Esophagus squamous epithelium (tissue), 5 donors: ENCODE data around the gene RFLNA. TPM values are rescaled to one million over a fixed set of nuclear protein-coding genes. Genes with fewer than 3 reads are reported as not detected.

Experiments used
- DNase-seq: peaks from one replicate; lab custom pipeline; 2025; lab: John Stamatoyannopoulos, UW
- H3K27ac ChIP-seq, 4 donors: fragments of 200-600 bp; sonication (generic); one replicate each; pipeline ENCODE4 v1.5.1; 2016 to 2019; ENCODE audit warnings: mild to moderate bottlenecking in 1 of 4
- H3K27me3 ChIP-seq, 4 donors: fragments of 200-600 bp; sonication (generic); 1 replicate in 3 of 4; 2 replicates in 1 of 4; pipeline versions ENCODE4 v1.5.1 to v1.6.0; 2017 to 2021; ENCODE audit warnings: antibody characterized with exemption in 1 of 4
- H3K36me3 ChIP-seq, 3 donors: fragments of 200-600 bp; sonication (generic); one replicate each; pipeline ENCODE4 v1.5.1; 2016 to 2019
- H3K4me1 ChIP-seq, 3 donors: fragments of 200-600 bp; sonication (generic); one replicate each; pipeline ENCODE4 v1.5.1; 2017 to 2019
- H3K4me3 ChIP-seq, 4 donors: fragments of 200-600 bp; sonication (generic); 1 replicate in 3 of 4; 2 replicates in 1 of 4; pipeline ENCODE4 v1.5.1; 2016 to 2019; ENCODE audit warnings: mild to moderate bottlenecking in 2 of 4, moderate library complexity in 1 of 4
- H3K9me3 ChIP-seq, 3 donors: fragments of 200-600 bp; sonication (generic); one replicate each; pipeline ENCODE4 v1.5.1; 2016 to 2019
- POLR2A ChIP-seq, 4 donors: fragments of 450-650 bp; IDR thresholded peaks; one replicate each; pipeline ENCODE4 v1.6.1; 2017; ENCODE audit warnings: antibody characterized with exemption in 4 of 4, mild to moderate bottlenecking in 4 of 4, moderate library complexity in 3 of 4
- WGBS, 2 donors: methylation state at CpG; one replicate each; pipeline ENCODE4 v1.1.5; 2018; 5-methylcytosine and 5-hydroxymethylcytosine counted together
- intact Hi-C: fragments of 100-400 bp; cut with DNase I; formaldehyde crosslinking; loops from one replicate; pipeline ENCODE4 v1.15.0; 2022
- total RNA-seq, 4 donors: library from RNA; depleted of rRNA; stranded (reverse); fragments of >200 nt; gene quantifications; one replicate each; pipeline ENCODE4 v1.1.0, GENCODE V29; 2016
- TF ChIP-seq, protein P1 (sequence below), 6 experiments: fragments of 450-650 bp in 4 of 6; fragments of 200-600 bp in 2 of 6; sonication (generic) in 2 of 6; IDR thresholded peaks; one replicate each; pipeline ENCODE4 v1.5.1; 2016 to 2019; ENCODE audit warnings: antibody characterized with exemption in 6 of 6, mild to moderate bottlenecking in 4 of 6, moderate library complexity in 4 of 6
- donor health status: DM: yes; HTN: yes; CAD: no.

The RFLNA gene
- total RNA-seq, 4 donors from 2014 or later = 0.23 to 0.57 (median 0.45) TPM; not detected in 1

DNA sequence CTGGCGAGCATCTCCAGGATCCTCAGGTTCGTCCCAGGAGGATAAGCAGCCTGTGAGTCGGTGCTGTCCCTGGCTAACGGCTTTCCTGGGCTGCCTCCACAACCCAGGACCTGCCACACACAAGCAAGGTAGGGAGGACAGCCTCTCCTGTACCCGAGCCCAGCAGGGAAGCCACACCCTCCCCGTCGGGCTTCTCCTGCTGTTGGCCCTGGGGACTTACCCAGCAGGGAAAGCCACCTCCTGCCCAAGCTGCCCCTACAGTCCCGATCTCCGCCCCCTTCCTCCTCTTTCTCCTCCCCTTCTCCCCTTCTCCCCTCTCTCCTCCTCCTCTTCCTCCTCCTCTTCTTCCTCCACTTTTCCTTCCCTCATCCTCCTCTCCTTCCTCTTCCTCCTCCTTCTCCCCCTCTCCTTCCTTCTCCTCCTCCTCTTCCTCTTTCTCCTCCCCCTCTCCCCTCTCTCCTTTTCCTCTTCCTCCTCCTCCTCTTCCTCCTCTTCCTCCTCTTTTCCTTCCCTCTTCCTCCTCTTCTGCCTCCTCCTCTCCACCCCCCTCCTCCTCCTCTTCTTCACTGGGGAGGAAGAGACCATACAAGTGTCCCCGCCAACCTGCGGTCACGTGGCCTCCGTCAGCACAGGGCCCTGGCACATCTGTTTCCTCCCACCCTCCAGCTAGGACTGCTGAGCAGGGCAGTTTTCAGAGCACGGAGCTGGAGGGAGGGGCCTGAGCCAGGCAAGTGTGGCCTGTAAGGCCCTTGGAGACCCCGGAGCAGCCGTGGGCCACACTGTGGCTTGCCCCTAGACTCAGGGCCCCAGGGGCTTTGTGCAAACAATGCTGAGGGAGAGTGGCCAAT is 17.3 kb upstream of the RFLNA start:
- intact Hi-C loops = no loop called here
- 44 to 49% methylated on average over 9 to 15 of the region's 16 CpGs for WGBS, 2 donors
- no peak for DNase-seq
- H3K4me3 ChIP-seq = no peak overlapping the region
- no peak overlapping the region for H3K27ac ChIP-seq
- H3K36me3 ChIP-seq = no peaks in the 10 kb centered on the region
- H3K9me3 ChIP-seq = no peaks in the 10 kb centered on the region
- TF ChIP-seq, protein P1, sequence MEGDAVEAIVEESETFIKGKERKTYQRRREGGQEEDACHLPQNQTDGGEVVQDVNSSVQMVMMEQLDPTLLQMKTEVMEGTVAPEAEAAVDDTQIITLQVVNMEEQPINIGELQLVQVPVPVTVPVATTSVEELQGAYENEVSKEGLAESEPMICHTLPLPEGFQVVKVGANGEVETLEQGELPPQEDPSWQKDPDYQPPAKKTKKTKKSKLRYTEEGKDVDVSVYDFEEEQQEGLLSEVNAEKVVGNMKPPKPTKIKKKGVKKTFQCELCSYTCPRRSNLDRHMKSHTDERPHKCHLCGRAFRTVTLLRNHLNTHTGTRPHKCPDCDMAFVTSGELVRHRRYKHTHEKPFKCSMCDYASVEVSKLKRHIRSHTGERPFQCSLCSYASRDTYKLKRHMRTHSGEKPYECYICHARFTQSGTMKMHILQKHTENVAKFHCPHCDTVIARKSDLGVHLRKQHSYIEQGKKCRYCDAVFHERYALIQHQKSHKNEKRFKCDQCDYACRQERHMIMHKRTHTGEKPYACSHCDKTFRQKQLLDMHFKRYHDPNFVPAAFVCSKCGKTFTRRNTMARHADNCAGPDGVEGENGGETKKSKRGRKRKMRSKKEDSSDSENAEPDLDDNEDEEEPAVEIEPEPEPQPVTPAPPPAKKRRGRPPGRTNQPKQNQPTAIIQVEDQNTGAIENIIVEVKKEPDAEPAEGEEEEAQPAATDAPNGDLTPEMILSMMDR (IDR thresholded peaks at IDR 0.05) = no peak
- no peak for TF ChIP-seq POLR2A (IDR thresholded peaks at IDR 0.05)
- H3K27me3 ChIP-seq = peaks cover 0 to 72% (median 2%) of the 10 kb centered on the region in 4 donors
- H3K4me1 ChIP-seq = peaks cover 0 to 10% (median 0%) of the 10 kb centered on the region in 3 donors

DNA sequence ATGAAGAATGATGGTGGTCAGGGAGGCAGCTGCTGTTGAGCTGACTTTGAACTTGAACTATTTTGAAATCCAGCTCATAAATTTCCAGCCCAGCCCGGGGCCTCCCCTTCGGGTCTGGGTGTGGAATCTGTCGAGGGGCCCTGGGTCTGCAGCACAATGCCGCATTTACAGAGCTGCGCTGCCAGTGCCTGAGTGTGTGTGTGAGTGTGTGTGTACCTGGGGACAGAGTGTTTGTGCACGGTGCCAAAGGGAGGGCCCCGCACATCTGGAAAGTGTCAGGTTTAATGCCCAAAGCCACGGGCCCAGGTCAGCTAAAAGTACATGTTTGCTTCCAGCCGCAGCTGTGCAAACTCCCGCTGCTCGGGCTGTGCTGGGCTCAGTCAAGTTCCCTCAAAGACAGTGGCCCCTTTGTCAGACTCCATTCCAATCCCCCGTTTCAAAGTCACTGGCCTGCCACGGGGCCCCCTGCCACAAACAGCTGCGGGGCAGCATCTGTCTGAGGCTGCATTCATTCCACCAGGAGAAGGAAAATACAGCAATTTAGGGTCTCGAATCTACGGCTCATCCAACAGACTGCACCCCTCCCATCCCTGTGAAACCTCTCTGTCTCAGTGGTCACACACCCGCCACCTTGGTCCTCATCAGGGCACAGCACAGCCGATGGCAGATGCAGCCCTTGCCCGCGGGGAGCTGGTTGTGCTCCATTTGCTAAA is 16.3 kb upstream of the RFLNA start:
- Histone ChIP-seq H3K36me3 (no peaks in the 10 kb centered on the region), H3K4me1 (peaks cover 0 to 10% (median 0%) of the 10 kb centered on the region in 3 donors), H3K27me3 (peaks cover 0 to 81% (median 2%) of the 10 kb centered on the region in 4 donors), H3K9me3 (no peaks in the 10 kb centered on the region), H3K4me3 (no peak overlapping the region), H3K27ac (no peak overlapping the region)
- intact Hi-C loops = no loop called here
- TF ChIP-seq, protein P1 (IDR thresholded peaks at IDR 0.05) = no peak
- TF ChIP-seq POLR2A (IDR thresholded peaks at IDR 0.05) = no peak
- DNase-seq = no peak
- 60 to 84% methylated on average over 1 to 11 of the region's 20 CpGs for WGBS, 2 donors

DNA sequence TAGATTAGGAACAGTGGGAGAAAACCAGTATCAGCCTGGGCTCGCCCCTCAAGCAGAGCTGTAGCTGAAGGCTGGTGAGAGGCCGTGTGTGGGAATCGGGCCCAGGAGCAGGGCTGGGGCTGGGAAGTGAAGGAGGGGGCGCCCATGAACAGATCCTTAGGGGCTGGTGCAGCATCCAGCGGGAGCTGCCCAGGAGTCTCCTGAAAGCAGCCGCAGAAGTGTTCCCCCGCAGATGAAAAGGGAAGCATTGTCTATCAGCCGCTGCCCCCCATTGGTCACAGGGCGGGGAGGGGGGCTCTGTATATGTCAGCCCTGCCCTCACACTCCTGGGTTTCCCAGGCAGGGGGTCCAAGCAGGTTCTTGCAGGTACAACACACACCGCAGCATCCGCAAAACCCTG is 15.6 kb upstream of the RFLNA start:
- H3K4me1 ChIP-seq = peaks cover 0 to 10% (median 0%) of the 10 kb centered on the region in 3 donors
- TF ChIP-seq, protein P1 (IDR thresholded peaks at IDR 0.05) = no peak
- TF ChIP-seq POLR2A (IDR thresholded peaks at IDR 0.05) = no peak
- peaks cover 0 to 2% (median under 1%) of the 10 kb centered on the region in 3 donors for H3K9me3 ChIP-seq
- no peak overlapping the region for H3K4me3 ChIP-seq
- no peak overlapping the region for H3K27ac ChIP-seq
- 62% methylated on average over 8 to 10 of the region's 11 CpGs for WGBS, 2 donors
- H3K36me3 ChIP-seq = no peaks in the 10 kb centered on the region
- intact Hi-C loops = no loop called here
- H3K27me3 ChIP-seq = peaks cover 0 to 86% (median 2%) of the 10 kb centered on the region in 4 donors
- no peak for DNase-seq

DNA sequence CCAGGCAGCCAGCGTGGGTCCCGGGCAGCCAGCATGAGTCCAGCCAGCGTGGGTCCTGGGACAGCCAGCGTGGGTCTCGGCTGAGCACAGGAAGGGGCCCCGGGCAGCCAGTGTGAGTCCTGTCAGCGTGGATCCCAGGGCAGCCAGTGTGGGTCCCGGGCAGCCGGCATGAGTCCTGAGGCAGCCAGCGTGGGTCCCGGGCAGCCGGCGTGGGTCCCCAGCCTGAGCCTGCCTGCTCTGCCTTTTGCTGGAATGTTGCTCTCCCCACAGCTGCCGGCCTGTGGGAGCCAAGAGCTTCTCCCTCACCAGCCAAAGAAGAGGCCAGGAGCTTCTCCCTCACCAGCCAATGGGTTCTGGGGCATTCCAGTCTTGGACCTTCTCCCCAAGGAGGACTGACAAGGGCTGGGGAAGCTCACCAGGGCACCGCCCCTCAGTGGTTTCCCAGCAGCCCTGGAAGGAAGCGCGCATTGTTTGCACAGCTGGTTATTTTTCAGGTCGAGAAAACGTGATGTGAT is 15.0 kb upstream of the RFLNA start:
- peaks cover 0 to 10% (median 0%) of the 10 kb centered on the region in 3 donors for H3K4me1 ChIP-seq
- 17% methylated on average over 14 of the region's 19 CpGs; no CpG with 5 or more reads in 1 of the 2 donors for WGBS, 2 donors
- no peak overlapping the region for H3K4me3 ChIP-seq
- DNase-seq = no peak
- H3K9me3 ChIP-seq = peaks cover 0 to 8% (median 7%) of the 10 kb centered on the region in 3 donors
- H3K27ac ChIP-seq = no peak overlapping the region
- intact Hi-C loops = no loop called here
- H3K27me3 ChIP-seq = peaks cover 0 to 92% (median 2%) of the 10 kb centered on the region in 4 donors
- TF ChIP-seq POLR2A (IDR thresholded peaks at IDR 0.05) = no peak
- TF ChIP-seq, protein P1 (IDR thresholded peaks at IDR 0.05) = no peak
- no peaks in the 10 kb centered on the region for H3K36me3 ChIP-seq
